H1 (cell line): ENCODE measurements around the gene SDHAF2. TPM values are rescaled to one million over a fixed set of nuclear protein-coding genes. Genes with fewer than 3 reads are reported as not detected.

Experiments
- CTCF ChIA-PET: fragments of 300-600 bp; sonication (Branson Sonifier 250); formaldehyde crosslinking; loops from one replicate; lab custom pipeline; 2021; ENCODE audit not compliant: partially characterized antibody; lab: Charles Lee
- POLR2A ChIA-PET: fragments of 300-600 bp; sonication (Branson Sonifier 250); formaldehyde crosslinking; loops from one replicate; lab custom pipeline; 2021; ENCODE audit warnings: inconsistent platforms; ENCODE audit not compliant: partially characterized antibody; lab: Charles Lee
- DNase-seq, 2 experiments: peaks; one replicate each; pipeline versions ENCODE4 v3.0.0 to v3.0.0-alpha.2; 2010 to 2022; ENCODE audit warnings: low spot score in 2 of 2, low read depth in 1 of 2, mixed read lengths in 1 of 2
- FAIRE-seq: peaks from 2 replicates; lab custom pipeline; 2011; peaks lifted over from hg19 to GRCh38; lab: Jason Lieb, UNC
- H2AFZ ChIP-seq: 2 replicates; pipeline ENCODE4 v1.8.1; 2012; ENCODE audit warnings: low read length, inconsistent platforms
- H2AK5ac ChIP-seq: 2 replicates; pipeline ENCODE4 v1.6.1; 2013; ENCODE audit warnings: low read depth, low read length
- H2BK120ac ChIP-seq: replicated peaks from 2 replicates; pipeline ENCODE3; 2013; ENCODE audit warnings: low read depth, low read length, inconsistent platforms
- H2BK12ac ChIP-seq: 2 replicates; pipeline ENCODE4 v1.6.1; 2013; ENCODE audit warnings: low read depth, low read length
- H2BK15ac ChIP-seq: 2 replicates; pipeline ENCODE4 v1.6.1; 2013; ENCODE audit warnings: low read length
- H2BK20ac ChIP-seq: 2 replicates; pipeline ENCODE4 v1.6.1; 2013; ENCODE audit warnings: low read length
- H2BK5ac ChIP-seq: 2 replicates; pipeline ENCODE4 v1.6.1; 2013; ENCODE audit warnings: low read depth, low read length
- H3K14ac ChIP-seq: 2 replicates; pipeline ENCODE4 v1.6.1; 2013; ENCODE audit warnings: inconsistent platforms; ENCODE audit not compliant: insufficient read length
- H3K18ac ChIP-seq: 2 replicates; pipeline ENCODE4 v1.6.1; 2013; ENCODE audit warnings: low read length; ENCODE audit errors: extremely low read depth
- H3K23ac ChIP-seq: 2 replicates; pipeline ENCODE4 v1.6.1; 2013; ENCODE audit warnings: inconsistent platforms; ENCODE audit not compliant: insufficient read length
- H3K23me2 ChIP-seq: 2 replicates; pipeline ENCODE4 v1.6.1; 2013; ENCODE audit warnings: low read depth, low read length
- H3K27ac ChIP-seq: 2 replicates; pipeline ENCODE4 v1.6.1; 2011; ENCODE audit warnings: low read depth, low read length, inconsistent platforms
- H3K27me3 ChIP-seq, 4 experiments: replicated peaks in 1 of 4; 1 replicate in 1 of 4; 2 replicates in 3 of 4; pipeline versions ENCODE4 v1.6.1 to v1.8.1; 2011 to 2013; ENCODE audit warnings: low read length in 3 of 4, mild to moderate bottlenecking in 3 of 4, inconsistent platforms in 2 of 4, mixed read lengths in 2 of 4, moderate library complexity in 1 of 4; ENCODE audit not compliant: control insufficient read depth in 3 of 4, insufficient read depth in 3 of 4; ENCODE audit errors: extremely low read depth in 1 of 4
- H3K36me3 ChIP-seq, 4 experiments: 2 replicates each; pipeline versions ENCODE4 v1.6.1 to v1.8.1; 2011 to 2013; ENCODE audit warnings: mild to moderate bottlenecking in 4 of 4, low read length in 3 of 4, moderate library complexity in 2 of 4, control low read depth in 1 of 4, inconsistent platforms in 1 of 4; ENCODE audit not compliant: insufficient read depth in 4 of 4, control insufficient read depth in 2 of 4
- H3K4ac ChIP-seq: replicated peaks from 2 replicates; pipeline ENCODE3; 2013; ENCODE audit warnings: low read length, low read depth, mixed read lengths, inconsistent platforms; ENCODE audit not compliant: insufficient read length
- H3K4me1 ChIP-seq, 4 experiments: replicated peaks in 1 of 4; 1 replicate in 1 of 4; 2 replicates in 3 of 4; pipeline versions ENCODE4 v1.6.1 to v1.8.1; 2011 to 2013; ENCODE audit warnings: low read length in 3 of 4, inconsistent platforms in 2 of 4, mixed read lengths in 1 of 4; ENCODE audit not compliant: insufficient read depth in 4 of 4, control insufficient read depth in 3 of 4
- H3K4me2 ChIP-seq, 2 experiments: 2 replicates each; pipeline versions ENCODE4 v1.6.1 to v1.8.1; 2011 to 2013; ENCODE audit warnings: low read depth in 2 of 2, low read length in 2 of 2, control low read depth in 1 of 2, inconsistent platforms in 1 of 2, mild to moderate bottlenecking in 1 of 2; ENCODE audit not compliant: insufficient read depth in 1 of 2
- H3K4me3 ChIP-seq, 4 experiments: fragments of 200-600, 300-600 bp in 1 of 4; sonication (generic), shearing (Covaris generic), sonication (Bioruptor Twin) in 1 of 4; 2 replicates each; pipeline versions ENCODE4 v1.5.1 to v1.8.1; 2011 to 2016; ENCODE audit warnings: low read length in 4 of 4, low read depth in 3 of 4, control low read depth in 2 of 4, inconsistent platforms in 2 of 4, mild to moderate bottlenecking in 2 of 4, mixed read lengths in 1 of 4, moderate library complexity in 1 of 4; ENCODE audit not compliant: insufficient read depth in 2 of 4; ENCODE audit errors: extremely low read depth in 1 of 4
- H3K56ac ChIP-seq: replicated peaks from 2 replicates; pipeline ENCODE3; 2013; ENCODE audit warnings: low read depth, mild to moderate bottlenecking, mixed read lengths, low read length, inconsistent platforms; ENCODE audit not compliant: insufficient read length
- H3K79me1 ChIP-seq: 2 replicates; pipeline ENCODE4 v1.6.1; 2013; ENCODE audit warnings: low read depth, low read length, control low read depth
- H3K79me2 ChIP-seq, 2 experiments: 2 replicates each; pipeline versions ENCODE4 v1.6.1 to v1.8.1; 2012 to 2013; ENCODE audit warnings: low read length in 2 of 2, mild to moderate bottlenecking in 2 of 2, inconsistent platforms in 1 of 2; ENCODE audit not compliant: insufficient read depth in 2 of 2, control insufficient read depth in 1 of 2
- H3K9ac ChIP-seq, 4 experiments: replicated peaks in 1 of 4; 1 replicate in 1 of 4; 2 replicates in 3 of 4; pipeline versions ENCODE4 v1.6.1 to v1.8.1; 2011 to 2013; ENCODE audit warnings: low read depth in 3 of 4, low read length in 3 of 4, control low read depth in 2 of 4, mild to moderate bottlenecking in 2 of 4, moderate library complexity in 2 of 4, inconsistent platforms in 1 of 4; ENCODE audit errors: extremely low read depth in 1 of 4
- H3K9me3 ChIP-seq, 2 experiments: 2 replicates each; pipeline versions ENCODE4 v1.6.1 to v1.8.1; 2012 to 2013; ENCODE audit warnings: mild to moderate bottlenecking in 2 of 2, moderate library complexity in 2 of 2, control low read depth in 1 of 2, inconsistent platforms in 1 of 2, low read depth in 1 of 2, low read length in 1 of 2, mixed read lengths in 1 of 2; ENCODE audit not compliant: insufficient read depth in 2 of 2
- H4K20me1 ChIP-seq, 2 experiments: replicated peaks in 1 of 2; 2 replicates each; pipeline versions ENCODE3 to v1.8.1; 2011 to 2013; ENCODE audit warnings: inconsistent platforms in 2 of 2, low read length in 2 of 2, mild to moderate bottlenecking in 1 of 2; ENCODE audit not compliant: insufficient read depth in 2 of 2, control insufficient read depth in 1 of 2
- H4K5ac ChIP-seq: 2 replicates; pipeline ENCODE4 v1.6.1; 2013; ENCODE audit warnings: low read length, low read depth, mixed read lengths, inconsistent platforms; ENCODE audit not compliant: insufficient read length
- H4K8ac ChIP-seq: 2 replicates; pipeline ENCODE4 v1.8.0; 2013; ENCODE audit warnings: mild to moderate bottlenecking, moderate library complexity, low read length, inconsistent platforms; ENCODE audit not compliant: insufficient read depth; ENCODE audit errors: extremely low read depth
- H4K91ac ChIP-seq: replicated peaks from 2 replicates; pipeline ENCODE3; 2013; ENCODE audit warnings: low read length, mixed read lengths, inconsistent platforms; ENCODE audit not compliant: insufficient read length
- CHD2 ChIP-seq: IDR thresholded peaks from 2 replicates; pipeline ENCODE4 v1.6.1; 2012; ENCODE audit warnings: low read length, improper control_type of control experiment
- CREB1 ChIP-seq: IDR thresholded peaks from 2 replicates; pipeline ENCODE4 v1.6.1; 2012; ENCODE audit warnings: inconsistent platforms
- EP300 ChIP-seq, 2 experiments: IDR thresholded peaks; 1 replicate in 1 of 2; 2 replicates in 1 of 2; pipeline ENCODE4 v1.6.1; 2011 to 2012; ENCODE audit warnings: low read depth in 2 of 2, low read length in 2 of 2, mild to moderate bottlenecking in 2 of 2, borderline replicate concordance in 1 of 2, inconsistent platforms in 1 of 2, moderate library complexity in 1 of 2
- GABPA ChIP-seq: IDR thresholded peaks from 2 replicates; pipeline ENCODE4 v1.6.1; 2011; ENCODE audit warnings: mild to moderate bottlenecking, low read length, moderate library complexity, borderline replicate concordance; ENCODE audit not compliant: insufficient read depth
- HDAC2 ChIP-seq, 2 experiments: fragments of 300-600 bp in 1 of 2; sonication (generic) in 1 of 2; IDR thresholded peaks; 2 replicates each; pipeline ENCODE4 v1.6.1; 2011 to 2012; ENCODE audit warnings: low read depth in 2 of 2, low read length in 2 of 2, mild to moderate bottlenecking in 2 of 2, moderate library complexity in 2 of 2, borderline replicate concordance in 1 of 2, inconsistent platforms in 1 of 2
- KDM5A ChIP-seq: fragments of 200-600 bp; IDR thresholded peaks from 2 replicates; pipeline ENCODE4 v1.7.1; 2012; ENCODE audit warnings: mild to moderate bottlenecking, low read length, inconsistent platforms, mixed read lengths
- SAP30 ChIP-seq: fragments of 300-600 bp; sonication (generic); IDR thresholded peaks from 2 replicates; pipeline ENCODE4 v1.7.1; 2012; ENCODE audit warnings: low read length, moderate library complexity, mild to moderate bottlenecking, inconsistent platforms; ENCODE audit not compliant: insufficient read depth, insufficient replicate concordance
- SIRT6 ChIP-seq: IDR thresholded peaks from one replicate; pipeline ENCODE4 v1.7.1; 2012; ENCODE audit warnings: low read length, inconsistent platforms
- SP1 ChIP-seq: IDR thresholded peaks from 2 replicates; pipeline ENCODE4 v1.6.1; 2011; ENCODE audit warnings: low read depth, low read length
- SP4 ChIP-seq: IDR thresholded peaks from 2 replicates; pipeline ENCODE4 v1.6.1; 2012; ENCODE audit warnings: low read length, inconsistent platforms
- WGBS, 2 experiments: shearing (Covaris generic) in 1 of 2; methylation state at CpG; one replicate each; pipeline versions ENCODE4 v1.1.6 to v1.1.7; 2013 to 2015; ENCODE audit warnings: low lambda C conversion rate in 2 of 2, mixed read lengths in 2 of 2, inconsistent platforms in 1 of 2, low coverage in 1 of 2, missing lambda C conversion rate in 1 of 2; ENCODE audit not compliant: insufficient replicate concordance in 2 of 2, insufficient coverage in 1 of 2, insufficient read length in 1 of 2; ENCODE audit errors: extremely low coverage in 1 of 2, missing lambda C conversion rate in 1 of 2; 5-methylcytosine and 5-hydroxymethylcytosine counted together
- polyA plus RNA-seq, 7 experiments: library from polyadenylated mRNA; depleted of rRNA in 3 of 7; stranded (reverse) in 5 of 7; unstranded in 2 of 7; fragments of >200 nt in 5 of 7; fragments of 200-250 nt in 2 of 7; gene quantifications; 1 replicate in 5 of 7; 2 replicates in 1 of 7; 4 replicates in 1 of 7; pipeline versions ENCODE4 v1.2.1 to v1.2.3, GENCODE V29; 2011 to 2013; ENCODE audit warnings: missing spikeins in 2 of 7, mixed read lengths in 2 of 7
- total RNA-seq: library from RNA; stranded (reverse); fragmentation: NEBNext Ultra II Directional; extraction: Animal tissue kit (Norgen Biotek cat#: 25700); gene quantifications from 2 replicates; pipeline ENCODE4 v1.2.1, GENCODE V29; 2021
- TF ChIP-seq, protein P1 (sequence below): IDR thresholded peaks from 2 replicates; pipeline ENCODE4 v1.6.1; 2011; ENCODE audit warnings: low read depth, mild to moderate bottlenecking, low read length; ENCODE audit not compliant: insufficient read depth

The SDHAF2 gene
- total and polyA plus RNA-seq, 2 of the 8 experiments (the other 6 are each of a cell fraction or from before 2014, with no cell fraction given), result 41.0 to 114 TPM

DNA sequence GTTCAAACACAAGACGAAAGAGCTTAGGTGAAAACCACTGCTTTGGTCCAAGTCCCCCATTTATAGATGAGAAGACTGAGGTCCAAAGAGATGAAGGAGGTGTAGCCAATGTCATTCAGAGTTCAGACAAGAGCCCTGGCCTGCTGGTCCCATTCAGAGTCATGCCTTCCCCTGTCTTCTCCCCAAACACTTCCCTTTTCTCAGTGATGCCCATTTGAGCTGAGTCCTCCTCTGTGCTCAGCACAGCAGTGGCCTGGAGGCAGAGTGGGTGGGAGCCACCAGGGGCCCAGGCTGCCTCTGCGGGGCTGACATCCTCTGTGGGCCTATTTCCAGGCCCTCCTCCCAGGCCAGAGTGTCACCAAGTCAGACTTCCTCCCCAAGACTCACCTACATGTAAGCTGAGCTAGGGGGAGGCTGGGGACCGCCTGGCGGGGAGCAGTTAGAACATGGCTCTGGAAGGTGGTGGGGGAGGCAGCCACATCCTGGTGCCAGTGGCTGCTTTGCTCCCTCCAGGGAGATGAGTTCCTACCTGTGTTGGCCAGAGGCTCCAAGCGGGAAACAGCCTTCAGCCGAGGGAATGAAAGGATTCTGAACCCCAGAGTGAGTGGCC lies 56.2 kb downstream of the SDHAF2 start:
- H3K4me1 ChIP-seq, result peaks cover 0 to 31% (median 24%) of the 10 kb centered on the region in 4 experiments; a peak in 6 of 7 replicates
- no peak overlapping the region for H2BK20ac ChIP-seq
- ChIA-PET CTCF (interaction anchor here (1.0 to 57.8 kb wide), 6 partner anchors 8 to 40 kb away, joined by 3 to 2106 read pairs (median 4); partner anchors contain the start of gene LRRC10B), POLR2A (interaction anchor here (1.0 to 1.5 kb wide), 3 partner anchors 8 to 31 kb away, joined by 3 to 4 read pairs (median 4); no protein-coding TSS in a partner anchor)
- FAIRE-seq (no peak), DNase-seq (no peak)
- H3K23me2 ChIP-seq, result no peaks in the 10 kb centered on the region; the same call in 1 of the 2 replicates
- H3K23ac ChIP-seq, result no peak overlapping the region
- no peak overlapping the region for H3K27ac ChIP-seq
- 0 out of 7 replicates have a peak, but pooled peaks cover 0 to 2% (median 0%) of the 10 kb centered on the region in 4 experiments for H3K27me3 ChIP-seq
- H3K56ac ChIP-seq, result no peak overlapping the region
- no peaks in the 10 kb centered on the region for H3K79me2 ChIP-seq
- H2AFZ ChIP-seq, result no peak overlapping the region
- no peak overlapping the region for H3K14ac ChIP-seq
- H4K8ac ChIP-seq, result no peak overlapping the region
- H3K4me3 ChIP-seq, result no peak overlapping the region
- H3K9me3 ChIP-seq, result no peaks in the 10 kb centered on the region
- H3K18ac ChIP-seq, result no peak overlapping the region
- no peak overlapping the region for H2BK12ac ChIP-seq
- no peak overlapping the region for H3K4ac ChIP-seq
- no peak overlapping the region for H4K5ac ChIP-seq
- no peak overlapping the region for H3K9ac ChIP-seq
- H3K79me1 ChIP-seq, result no peaks in the 10 kb centered on the region
- H2BK120ac ChIP-seq, result no peak overlapping the region
- H2BK5ac ChIP-seq, result no peak overlapping the region; the same call in 1 of the 2 replicates
- 93% methylated on average over 6 of the region's 6 CpGs; no CpG with 5 or more reads in 1 of the 2 experiments for WGBS, 2 experiments
- H2BK15ac ChIP-seq, result no peak overlapping the region
- H4K91ac ChIP-seq, result no peak overlapping the region
- H4K20me1 ChIP-seq, result no peaks in the 10 kb centered on the region
- H3K36me3 ChIP-seq, result no peaks in the 10 kb centered on the region; a peak in 1 of 8 replicates
- no peak overlapping the region for H2AK5ac ChIP-seq
- no peak overlapping the region for H3K4me2 ChIP-seq
- no peak for TF ChIP-seq CHD2
- no peak for TF ChIP-seq SP4
- no peak for TF ChIP-seq SP1
- TF ChIP-seq SAP30, result no peak
- no peak for TF ChIP-seq CREB1
- no peak for TF ChIP-seq HDAC2 (IDR thresholded peaks at IDR 0.05; ENCODE audit: borderline replicate concordance in 1 of 2, low read depth in 2 of 2, low read length in 2 of 2)
- TF ChIP-seq SIRT6, result no peak
- no peak for TF ChIP-seq GABPA
- no peak for TF ChIP-seq KDM5A
- no peak for TF ChIP-seq EP300 (IDR thresholded peaks at IDR 0.05; ENCODE audit: borderline replicate concordance in 1 of 2, low read depth in 2 of 2, low read length in 2 of 2)
- TF ChIP-seq, protein P1, sequence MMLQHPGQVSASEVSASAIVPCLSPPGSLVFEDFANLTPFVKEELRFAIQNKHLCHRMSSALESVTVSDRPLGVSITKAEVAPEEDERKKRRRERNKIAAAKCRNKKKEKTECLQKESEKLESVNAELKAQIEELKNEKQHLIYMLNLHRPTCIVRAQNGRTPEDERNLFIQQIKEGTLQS, result no peak
